ENCODE data around the gene FLACC1.

DNA sequence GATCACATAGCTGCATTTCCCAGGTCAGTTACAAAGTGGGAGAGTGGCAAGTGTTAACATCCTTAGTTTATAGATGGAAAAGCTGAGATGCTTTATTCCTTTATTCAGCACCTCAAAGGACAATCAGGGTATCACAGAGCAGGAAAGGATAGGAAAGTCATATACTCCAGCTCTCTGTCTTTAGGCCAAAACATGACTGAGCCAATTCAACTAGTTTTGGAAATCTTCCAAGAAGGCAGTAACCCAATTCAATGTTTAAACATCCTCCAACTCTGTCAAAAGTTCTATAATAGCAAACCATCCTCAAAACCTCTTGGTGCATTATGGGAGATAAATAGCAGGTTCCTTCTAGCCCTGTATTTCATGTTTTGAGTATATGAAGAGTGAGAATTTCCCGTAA lies 71.6 kb downstream of the FLACC1 start:
- TF ChIP-seq POLR2A (IDR thresholded peaks at IDR 0.05): no peak
- TF ChIP-seq, protein P1, sequence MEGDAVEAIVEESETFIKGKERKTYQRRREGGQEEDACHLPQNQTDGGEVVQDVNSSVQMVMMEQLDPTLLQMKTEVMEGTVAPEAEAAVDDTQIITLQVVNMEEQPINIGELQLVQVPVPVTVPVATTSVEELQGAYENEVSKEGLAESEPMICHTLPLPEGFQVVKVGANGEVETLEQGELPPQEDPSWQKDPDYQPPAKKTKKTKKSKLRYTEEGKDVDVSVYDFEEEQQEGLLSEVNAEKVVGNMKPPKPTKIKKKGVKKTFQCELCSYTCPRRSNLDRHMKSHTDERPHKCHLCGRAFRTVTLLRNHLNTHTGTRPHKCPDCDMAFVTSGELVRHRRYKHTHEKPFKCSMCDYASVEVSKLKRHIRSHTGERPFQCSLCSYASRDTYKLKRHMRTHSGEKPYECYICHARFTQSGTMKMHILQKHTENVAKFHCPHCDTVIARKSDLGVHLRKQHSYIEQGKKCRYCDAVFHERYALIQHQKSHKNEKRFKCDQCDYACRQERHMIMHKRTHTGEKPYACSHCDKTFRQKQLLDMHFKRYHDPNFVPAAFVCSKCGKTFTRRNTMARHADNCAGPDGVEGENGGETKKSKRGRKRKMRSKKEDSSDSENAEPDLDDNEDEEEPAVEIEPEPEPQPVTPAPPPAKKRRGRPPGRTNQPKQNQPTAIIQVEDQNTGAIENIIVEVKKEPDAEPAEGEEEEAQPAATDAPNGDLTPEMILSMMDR (IDR thresholded peaks at IDR 0.05): no peak

All from lower leg skin (tissue), 3 donors.